Thyroid gland (tissue), 4 donors: ENCODE results near the gene CPNE9.

Experiments
- POLR2A ChIP-seq, 2 donors: fragments of 450-650 bp; IDR thresholded peaks; one replicate each; pipeline ENCODE4 v1.6.1; 2017; ENCODE audit warnings: antibody characterized with exemption in 2 of 2, mild to moderate bottlenecking in 2 of 2, moderate library complexity in 1 of 2
- TF ChIP-seq, protein P1 (sequence below), 6 experiments: fragments of 200-600 bp in 3 of 6; fragments of 450-650 bp in 3 of 6; sonication (generic) in 3 of 6; IDR thresholded peaks; one replicate each; pipeline ENCODE4 v1.5.1; 2016 to 2019; ENCODE audit warnings: antibody characterized with exemption in 6 of 6, mild to moderate bottlenecking in 2 of 6, inconsistent platforms in 1 of 6, moderate library complexity in 1 of 6

DNA sequence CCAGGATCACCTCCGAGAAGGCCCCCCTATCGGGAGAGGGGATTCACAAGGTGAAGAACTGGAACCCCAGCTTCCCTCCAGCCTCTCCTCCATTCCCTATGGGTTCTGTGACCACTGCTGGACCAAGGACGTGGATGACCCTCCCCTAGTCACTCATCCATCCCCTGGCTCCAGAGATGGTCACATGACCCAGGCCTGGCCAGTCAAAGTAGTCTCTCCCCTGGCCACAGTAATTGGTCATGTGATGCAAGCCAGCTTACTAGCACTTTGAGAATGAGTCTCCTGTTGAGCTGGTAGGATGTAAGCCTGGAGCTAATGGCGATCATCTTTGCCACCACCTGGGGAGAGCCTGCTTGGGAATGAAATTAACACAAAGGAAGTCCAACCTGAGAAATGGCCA, 62.2 kb downstream of the CPNE9 start:
- TF ChIP-seq, protein P1, sequence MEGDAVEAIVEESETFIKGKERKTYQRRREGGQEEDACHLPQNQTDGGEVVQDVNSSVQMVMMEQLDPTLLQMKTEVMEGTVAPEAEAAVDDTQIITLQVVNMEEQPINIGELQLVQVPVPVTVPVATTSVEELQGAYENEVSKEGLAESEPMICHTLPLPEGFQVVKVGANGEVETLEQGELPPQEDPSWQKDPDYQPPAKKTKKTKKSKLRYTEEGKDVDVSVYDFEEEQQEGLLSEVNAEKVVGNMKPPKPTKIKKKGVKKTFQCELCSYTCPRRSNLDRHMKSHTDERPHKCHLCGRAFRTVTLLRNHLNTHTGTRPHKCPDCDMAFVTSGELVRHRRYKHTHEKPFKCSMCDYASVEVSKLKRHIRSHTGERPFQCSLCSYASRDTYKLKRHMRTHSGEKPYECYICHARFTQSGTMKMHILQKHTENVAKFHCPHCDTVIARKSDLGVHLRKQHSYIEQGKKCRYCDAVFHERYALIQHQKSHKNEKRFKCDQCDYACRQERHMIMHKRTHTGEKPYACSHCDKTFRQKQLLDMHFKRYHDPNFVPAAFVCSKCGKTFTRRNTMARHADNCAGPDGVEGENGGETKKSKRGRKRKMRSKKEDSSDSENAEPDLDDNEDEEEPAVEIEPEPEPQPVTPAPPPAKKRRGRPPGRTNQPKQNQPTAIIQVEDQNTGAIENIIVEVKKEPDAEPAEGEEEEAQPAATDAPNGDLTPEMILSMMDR (IDR thresholded peaks at IDR 0.05): no peak
- TF ChIP-seq POLR2A (IDR thresholded peaks at IDR 0.05): no peak
